GM19324 (cell line): ENCODE data around the gene VSTM2B.

Experiments used
- ATAC-seq: cut with Tn5 transposase; IDR thresholded peaks from one replicate; pipeline ENCODE4 v1.9.1; 2021; ENCODE audit warnings: mild to moderate bottlenecking, moderate library complexity; ENCODE audit not compliant: unreplicated experiment, low FRiP score

The VSTM2B gene

GRCh38 chr19:29587059-29587458, 61.3 kb downstream of the VSTM2B start:
- ATAC-seq: no peak

GRCh38 chr19:29587518-29587986, 61.8 kb downstream of the VSTM2B start:
- ATAC-seq: no peak

GRCh38 chr19:29588095-29588494, 62.3 kb downstream of the VSTM2B start:
- ATAC-seq: no peak

GRCh38 chr19:29590278-29590677, 64.5 kb downstream of the VSTM2B start:
- ATAC-seq: no peak

GRCh38 chr19:29591670-29592069, 65.9 kb downstream of the VSTM2B start:
- ATAC-seq: no peak

- no peak for ATAC-seq
These were observed 68.1 kb downstream of the VSTM2B start for GRCh38 chr19:29593869-29594268.

GRCh38 chr19:29596080-29596727, 70.4 kb downstream of the VSTM2B start:
- ATAC-seq: no peak

GRCh38 chr19:29596885-29597525, 71.2 kb downstream of the VSTM2B start:
- ATAC-seq: no peak

- no peak for ATAC-seq
These were observed 72.2 kb downstream of the VSTM2B start for GRCh38 chr19:29598036-29598435.

GRCh38 chr19:29598496-29598895, 72.7 kb downstream of the VSTM2B start:
- ATAC-seq: no peak

- no peak for ATAC-seq
These were observed 77.5 kb downstream of the VSTM2B start for GRCh38 chr19:29603308-29603707.

- ATAC-seq: peak; percentile 84
These were observed 80.0 kb downstream of the VSTM2B start, which contains the start of gene POP4 for GRCh38 chr19:29605653-29606419. POP4 (plus strand) TSS chr19:29606283; CDS start chr19:29606319, 36 bp downstream.

GRCh38 chr19:29606420-29606747, 80.6 kb downstream of the VSTM2B start:
- ATAC-seq: peak; percentile 28

GRCh38 chr19:29609636-29610035, 83.8 kb downstream of the VSTM2B start:
- no peak for ATAC-seq

- no peak for ATAC-seq
These were observed 84.4 kb downstream of the VSTM2B start for GRCh38 chr19:29610213-29610573.

- peak; percentile 56 for ATAC-seq
These were observed 84.9 kb downstream of the VSTM2B start for GRCh38 chr19:29610574-29611271.

GRCh38 chr19:29612121-29612520, 86.3 kb downstream of the VSTM2B start:
- no peak for ATAC-seq

GRCh38 chr19:29612801-29613595, 87.2 kb downstream of the VSTM2B start:
- ATAC-seq: no peak

- ATAC-seq: no peak
These were observed 88.3 kb downstream of the VSTM2B start for GRCh38 chr19:29614046-29614445.
